K562 (cell line): ENCODE results near the gene NAXD. TPM values are rescaled to one million over a fixed set of nuclear protein-coding genes. Genes with fewer than 3 reads are reported as not detected.
A peak's percentile ranks its signal among the peaks of the same experiment; 100 is the strongest.

Source experiments
- ATAC-seq: fragments of 200-7000 bp; cut with Tn5 transposase; 3 replicates; pipeline ENCODE4 v1.9.1; 2020; ENCODE audit warnings: moderate library complexity
- BruUV-seq: library from RNA; stranded (reverse); fragments of 400-500 nt; replicated peaks from 2 replicates; lab custom pipeline; 2021; lab: Mats Ljungman, UMichigan
- CTCF ChIA-PET: fragments of 300-600 bp; formaldehyde crosslinking; extraction: SDS; loops from one replicate; lab custom pipeline; 2021; ENCODE audit warnings: low intra/inter-chr PET ratio; lab: Yijun Ruan, JAX
- POLR2A ChIA-PET: fragments of 300-600, 350-650 bp; sonication (Branson Sonifier 250); formaldehyde crosslinking; extraction: SDS; loops from one replicate; lab custom pipeline; 2021; ENCODE audit warnings: antibody characterized with exemption, inconsistent platforms; lab: Yijun Ruan, JAX
- DNase-seq, 4 experiments: peaks; one replicate each; pipeline versions ENCODE4 v3.0.0 to v3.0.0-alpha.2; 2011 to 2018; ENCODE audit warnings: low spot score in 3 of 4, mixed read lengths in 3 of 4; ENCODE audit errors: extremely low read depth in 1 of 4
- FAIRE-seq: peaks from 2 replicates; lab custom pipeline; 2011; peaks lifted over from hg19 to GRCh38; lab: Jason Lieb, UNC
- H2AFZ ChIP-seq: 2 replicates; pipeline ENCODE4 v1.6.0; 2011; ENCODE audit warnings: low read depth, low read length, control low read depth, inconsistent platforms
- H3K27ac ChIP-seq: fragments of 200-600 bp; 3 replicates; pipeline ENCODE4 v1.8.0; 2011; ENCODE audit warnings: low read depth, mild to moderate bottlenecking, control low read depth, inconsistent platforms, low read length, moderate library complexity, mixed read lengths; ENCODE audit errors: extremely low read depth
- H3K27me3 ChIP-seq, 2 experiments: fragments of 300-600 bp in 1 of 2; 2 replicates in 1 of 2; 3 replicates in 1 of 2; pipeline versions ENCODE4 v1.6.0 to v1.8.0; 2011; ENCODE audit warnings: inconsistent platforms in 2 of 2, low read length in 2 of 2, mild to moderate bottlenecking in 1 of 2, mixed read lengths in 1 of 2, moderate library complexity in 1 of 2; ENCODE audit not compliant: control insufficient read depth in 2 of 2, insufficient read depth in 2 of 2
- H3K36me3 ChIP-seq: fragments of 300-600 bp; 3 replicates; pipeline ENCODE4 v1.8.0; 2011; ENCODE audit warnings: mild to moderate bottlenecking, low read length, inconsistent platforms; ENCODE audit not compliant: control insufficient read depth, insufficient read depth
- H3K4me1 ChIP-seq, 2 experiments: fragments of 200-600 bp in 1 of 2; replicated peaks in 1 of 2; 2 replicates in 1 of 2; 3 replicates in 1 of 2; pipeline versions ENCODE4 v1.5.1 to v1.8.0; 2011; ENCODE audit warnings: inconsistent platforms in 2 of 2, low read length in 2 of 2, mild to moderate bottlenecking in 1 of 2, mixed read lengths in 1 of 2, moderate library complexity in 1 of 2; ENCODE audit not compliant: control insufficient read depth in 2 of 2, insufficient read depth in 2 of 2
- H3K4me2 ChIP-seq: 2 replicates; pipeline ENCODE4 v1.6.1; 2011; ENCODE audit warnings: low read length, control low read depth, inconsistent platforms, mixed read lengths; ENCODE audit not compliant: insufficient read depth
- H3K4me3 ChIP-seq: fragments of 200-600 bp; sonication (generic), shearing (Covaris generic); 2 replicates; pipeline ENCODE4 v1.5.1; 2016; ENCODE audit warnings: control low read depth, inconsistent platforms
- H3K79me2 ChIP-seq: fragments of 200-600 bp; 3 replicates; pipeline ENCODE4 v1.8.0; 2011; ENCODE audit warnings: low read length, inconsistent platforms; ENCODE audit not compliant: control insufficient read depth, insufficient read depth
- H3K9ac ChIP-seq, 2 experiments: 2 replicates each; pipeline versions ENCODE4 v1.6.0 to v1.6.1; 2011; ENCODE audit warnings: low read depth in 2 of 2, low read length in 2 of 2, control low read depth in 1 of 2, inconsistent platforms in 1 of 2, mild to moderate bottlenecking in 1 of 2, mixed read lengths in 1 of 2; ENCODE audit not compliant: insufficient read depth in 1 of 2
- H3K9me1 ChIP-seq: one replicate; pipeline ENCODE4 v1.6.0; 2011; ENCODE audit warnings: inconsistent platforms, mild to moderate bottlenecking, low read length, moderate library complexity; ENCODE audit not compliant: control insufficient read depth, insufficient read depth
- H3K9me3 ChIP-seq: replicated peaks from 2 replicates; pipeline ENCODE4 v1.5.1; 2011; ENCODE audit warnings: low read depth, low read length, inconsistent platforms; ENCODE audit not compliant: control insufficient read depth, insufficient read depth
- H4K20me1 ChIP-seq: replicated peaks from 2 replicates; pipeline ENCODE4 v1.6.1; 2011; ENCODE audit warnings: low read length, inconsistent platforms, mixed read lengths; ENCODE audit not compliant: control insufficient read depth, insufficient read depth
- CEBPB ChIP-seq: fragments of 450-650 bp; IDR thresholded peaks from 2 replicates; pipeline ENCODE4 v1.6.1; 2016; ENCODE audit warnings: missing genetic modification characterization, missing compliant biosample characterization
- CEBPG ChIP-seq, 3 experiments: fragments of 200-800 bp in 1 of 3; sonication (Bioruptor generic) in 1 of 3; sonication (generic) in 1 of 3; formaldehyde crosslinking in 1 of 3; IDR thresholded peaks in 2 of 3; conservative IDR thresholded peaks in 1 of 3; 2 replicates each; pipeline versions ENCODE4 v1.6.1 to v1.8.0; 2016 to 2022; ENCODE audit warnings: missing compliant biosample characterization in 2 of 3, missing genetic modification characterization in 2 of 3, mild to moderate bottlenecking in 1 of 3, missing genetic modification reagents in 1 of 3
- COPS2 ChIP-seq: fragments of 450-650 bp; conservative IDR thresholded peaks from 2 replicates; pipeline ENCODE4 v1.6.1; 2016; ENCODE audit warnings: mild to moderate bottlenecking, moderate library complexity
- DMBX1 ChIP-seq: fragments of 250-450 bp; sonication (Bioruptor Pico); IDR thresholded peaks from 2 replicates; pipeline ENCODE4 v1.8.0; 2022; ENCODE audit warnings: inconsistent platforms, mild to moderate bottlenecking, moderate library complexity, borderline replicate concordance
- GABPA ChIP-seq: fragments of 200-800 bp; sonication (Bioruptor generic); conservative IDR thresholded peaks from 2 replicates; pipeline ENCODE4 v1.6.1; 2016; ENCODE audit warnings: low read depth, missing genetic modification characterization, missing compliant biosample characterization
- JUND ChIP-seq, 2 experiments: IDR thresholded peaks; 2 replicates in 1 of 2; 3 replicates in 1 of 2; pipeline ENCODE4 v1.6.1; 2011; ENCODE audit warnings: borderline replicate concordance in 2 of 2, low read depth in 2 of 2, low read length in 2 of 2, improper control_type of control experiment in 1 of 2, missing biosample characterization in 1 of 2, missing genetic modification characterization in 1 of 2, missing genetic modification reagents in 1 of 2
- TRIM24 ChIP-seq, 2 experiments: fragments of 450-650 bp; IDR thresholded peaks; 2 replicates each; pipeline ENCODE4 v1.6.1; 2016
- WGBS: fragments of 100-300 bp; shearing (Covaris generic); methylation state at CpG from one replicate; pipeline ENCODE4 v1.1.6; 2016; ENCODE audit warnings: low coverage, mixed read lengths; ENCODE audit not compliant: insufficient coverage; ENCODE audit errors: missing lambda C conversion rate; 5-methylcytosine and 5-hydroxymethylcytosine counted together
- in situ Hi-C: fragments of 300-500 bp; cut with MboI; formaldehyde crosslinking; loops from 4 replicates; pipeline ENCODE4 v1.15.0; 2018; ENCODE audit warnings: inconsistent platforms, mixed read lengths
- intact Hi-C: fragments of 100-400 bp; cut with micrococcal nuclease; formaldehyde crosslinking; loops from 2 replicates; pipeline ENCODE4 v1.14.2; 2022
- polyA plus RNA-seq, 8 experiments: library from polyadenylated mRNA; depleted of rRNA in 4 of 8; stranded (reverse) in 5 of 8; unstranded in 3 of 8; fragments of >200 nt; fragmentation: Nextera tagmentation in 2 of 8; fragmentation: Illumina TruSeq in 1 of 8; extraction: Ambion mirVana in 2 of 8; extraction: Trizol in 1 of 8; gene quantifications; 2 replicates each; pipeline versions ENCODE4 v1.2.1 to v1.2.3, GENCODE V29; 2011 to 2014; ENCODE audit warnings: inconsistent platforms in 1 of 8, missing spikeins in 1 of 8
- total RNA-seq, 7 experiments: library from RNA; depleted of rRNA in 6 of 7; stranded (reverse); fragments of >200 nt in 6 of 7; fragmentation: Illumina TruSeq in 2 of 7; extraction: Trizol in 2 of 7; gene quantifications; 2 replicates each; pipeline versions ENCODE4 v1.2.1 to v1.2.3, GENCODE V29; 2011 to 2021; ENCODE audit warnings: low replicate concordance in 1 of 7
- TF ChIP-seq, protein P1 (sequence below), 2 experiments: fragments of 450-650 bp in 1 of 2; sonication (generic) in 1 of 2; formaldehyde crosslinking in 1 of 2; IDR thresholded peaks in 1 of 2; conservative IDR thresholded peaks in 1 of 2; 2 replicates each; pipeline versions ENCODE4 v1.6.1 to v1.8.1; 2016 to 2023; ENCODE audit warnings: mild to moderate bottlenecking in 2 of 2, moderate library complexity in 2 of 2, inconsistent platforms in 1 of 2, missing genetic modification reagents in 1 of 2
- TF ChIP-seq, protein P2 (sequence below): sonication (generic); formaldehyde crosslinking; IDR thresholded peaks from 2 replicates; pipeline ENCODE4 v1.8.0; 2022; ENCODE audit warnings: mild to moderate bottlenecking, missing genetic modification reagents

Gene NAXD
- total and polyA plus RNA-seq, 9 of the 15 experiments (the other 6 are each of a cell fraction or from before 2014, with no cell fraction given): 0.59 to 20.6 (median 13.0) TPM

DNA sequence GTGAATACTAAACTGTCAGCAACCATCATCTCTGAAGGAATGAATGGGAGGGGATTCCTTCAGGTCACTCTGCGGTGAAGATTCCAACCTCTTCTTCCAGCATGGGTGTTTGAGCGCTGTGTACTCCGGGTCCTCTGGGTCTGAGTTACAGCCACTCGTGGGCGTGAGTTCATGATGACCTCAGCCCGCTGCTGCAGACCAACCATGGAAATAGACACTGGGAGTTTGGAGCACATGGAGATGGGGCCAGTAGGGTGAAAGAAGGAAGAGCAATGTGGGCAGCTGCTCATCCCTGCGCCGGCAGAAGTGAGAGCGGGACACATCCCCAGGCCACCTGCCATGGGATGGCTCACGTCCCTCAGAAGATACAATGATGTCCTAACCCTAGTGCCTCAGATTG, 37.0 kb upstream of the NAXD start:
- in situ Hi-C loops (no loop called here), intact Hi-C loops (loop anchor here (5.0 kb wide), 1 partner anchor 71 kb away; no protein-coding TSS in a partner anchor)
- Histone ChIP-seq H3K9me3 (no peaks in the 10 kb centered on the region), H3K4me1 (peaks cover 18 to 21% of the 10 kb centered on the region in 2 experiments; a peak in 4 of 5 replicates), H3K79me2 (no peaks in the 10 kb centered on the region), H3K9me1 (no peaks in the 10 kb centered on the region), H3K27ac (no peak overlapping the region), H3K27me3 (no peaks in the 10 kb centered on the region), H3K4me3 (no peak overlapping the region), H4K20me1 (no peaks in the 10 kb centered on the region), H2AFZ (0 out of 2 replicates have a peak overlapping the region, but pooled peaks have one; percentile 55), H3K4me2 (no peak overlapping the region), H3K9ac (no peak overlapping the region; a peak in 1 of 4 replicates), H3K36me3 (no peaks in the 10 kb centered on the region)
- CTCF ChIA-PET: no interaction called here
- BruUV-seq: no TSS peak
- no peak for TF ChIP-seq DMBX1
- no peak for ATAC-seq
- no peak for FAIRE-seq
- POLR2A ChIA-PET: no interaction called here
- no peak for DNase-seq
- 54% methylated on average over 9 of the region's 10 CpGs for WGBS

DNA sequence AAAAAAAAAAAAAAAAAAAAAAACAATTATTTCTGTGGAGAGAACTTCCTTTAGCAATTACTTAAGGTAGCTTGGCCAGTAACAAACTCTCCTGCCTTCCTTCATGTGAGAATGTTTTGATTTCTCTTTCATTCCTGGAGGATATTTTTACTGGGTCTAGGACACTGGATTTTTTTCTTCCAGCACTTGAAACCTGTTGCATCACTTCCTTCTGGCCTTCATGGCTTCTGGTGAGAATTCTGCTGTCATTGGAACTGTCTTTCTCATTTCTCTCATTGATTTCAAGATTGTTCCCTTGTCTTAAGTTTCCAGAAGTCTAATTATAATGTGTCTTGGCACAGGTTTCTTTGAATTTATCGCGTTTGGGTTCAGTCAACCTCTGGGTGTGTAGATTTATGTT, 34.5 kb upstream of the NAXD start:
- Histone ChIP-seq H3K4me3 (no peak overlapping the region), H3K27me3 (no peaks in the 10 kb centered on the region), H3K36me3 (no peaks in the 10 kb centered on the region), H3K27ac (no peak overlapping the region), H4K20me1 (no peaks in the 10 kb centered on the region), H3K9me3 (no peaks in the 10 kb centered on the region), H3K79me2 (no peaks in the 10 kb centered on the region), H3K9ac (no peak overlapping the region), H3K4me1 (peaks cover 3 to 7% of the 10 kb centered on the region in 2 experiments; a peak in 4 of 5 replicates), H3K4me2 (no peak overlapping the region), H2AFZ (peak overlapping the region; percentile 63), H3K9me1 (no peaks in the 10 kb centered on the region)
- in situ Hi-C loops: no loop called here
- DNase-seq (no peak), FAIRE-seq (no peak), ATAC-seq (peak; percentile 19; the same call in 1 of the 3 replicates)
- CTCF ChIA-PET: no interaction called here
- no TSS peak for BruUV-seq
- intact Hi-C loops: no loop called here
- POLR2A ChIA-PET: no interaction called here
- 19% methylated on average over 2 of the region's 2 CpGs for WGBS
- TF ChIP-seq, protein P1, sequence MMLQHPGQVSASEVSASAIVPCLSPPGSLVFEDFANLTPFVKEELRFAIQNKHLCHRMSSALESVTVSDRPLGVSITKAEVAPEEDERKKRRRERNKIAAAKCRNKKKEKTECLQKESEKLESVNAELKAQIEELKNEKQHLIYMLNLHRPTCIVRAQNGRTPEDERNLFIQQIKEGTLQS (IDR thresholded peaks at IDR 0.05): peak; percentile 61
- TF ChIP-seq, protein P1 (CRISPR knock-in tag; conservative IDR thresholded peaks at IDR 0.05): no peak
- TF ChIP-seq COPS2: no peak
- TF ChIP-seq JUND (IDR thresholded peaks at IDR 0.05; ENCODE audit: borderline replicate concordance, low read depth, low read length): 0 out of 2 replicates have a peak, but pooled peaks have one; percentile 5
- TF ChIP-seq JUND (tag; IDR thresholded peaks at IDR 0.05; ENCODE audit: borderline replicate concordance, low read depth, low read length): no peak
- TF ChIP-seq, protein P2, sequence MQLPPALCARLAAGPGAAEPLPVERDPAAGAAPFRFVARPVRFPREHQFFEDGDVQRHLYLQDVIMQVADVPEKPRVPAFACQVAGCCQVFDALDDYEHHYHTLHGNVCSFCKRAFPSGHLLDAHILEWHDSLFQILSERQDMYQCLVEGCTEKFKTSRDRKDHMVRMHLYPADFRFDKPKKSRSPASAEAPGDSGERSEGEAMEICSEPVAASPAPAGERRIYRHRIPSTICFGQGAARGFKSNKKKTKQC (CRISPR knock-in tag): no peak
- 0 out of 2 replicates have a peak, but pooled peaks have one; percentile 6 for TF ChIP-seq CEBPB (tag)
- 0 out of 2 replicates have a peak, but pooled peaks have one; percentile 43 for TF ChIP-seq GABPA
- peak; percentile 56; the same call in 1 of the 2 replicates for TF ChIP-seq CEBPG (CRISPR knock-in tag; IDR thresholded peaks at IDR 0.05)
- TF ChIP-seq CEBPG (tag; conservative IDR thresholded peaks at IDR 0.05 in 1 of 2, IDR thresholded peaks at IDR 0.05 in 1 of 2): peak in 1 of 2 experiments; percentile 84; a peak in 2 of 4 replicates
- peak in 1 of 2 experiments; percentile 26; a peak in 1 of 4 replicates for TF ChIP-seq TRIM24 (IDR thresholded peaks at IDR 0.05)
